ENCODE data around the gene YWHAB. TPM values are rescaled to one million over a fixed set of nuclear protein-coding genes. Genes with fewer than 3 reads are reported as not detected.

Gene YWHAB
- total and polyA plus RNA-seq, 3 donors from 2014 or later = 106 to 127 (median 125) TPM

GRCh38 chr20:44849703-44850102 lies 35.8 kb upstream of the YWHAB start:
- no peaks in the 10 kb centered on the region for H3K27me3 ChIP-seq
- no peak overlapping the region for H3K4me3 ChIP-seq
- no peaks in the 10 kb centered on the region for H3K9me3 ChIP-seq
- H3K27ac ChIP-seq = no peak overlapping the region
- no peaks in the 10 kb centered on the region for H3K4me1 ChIP-seq
- intact Hi-C loops (cut with DNase I; ENCODE audit: low total_unique reads) = no loop called here
- WGBS, 2 donors = 76 to 80% methylated on average over 1 of the region's 1 CpG
- DNase-seq = no peak
- TF ChIP-seq CTCF (IDR thresholded peaks at IDR 0.05) = no peak
- no peak for TF ChIP-seq POLR2A (IDR thresholded peaks at IDR 0.05)
- no peaks in the 10 kb centered on the region for H3K36me3 ChIP-seq (ENCODE audit: low read depth, missing control alignments)

GRCh38 chr20:44850272-44850671 lies 35.2 kb upstream of the YWHAB start:
- H3K36me3 ChIP-seq (ENCODE audit: low read depth, missing control alignments) = no peaks in the 10 kb centered on the region
- no peaks in the 10 kb centered on the region for H3K27me3 ChIP-seq
- TF ChIP-seq CTCF (IDR thresholded peaks at IDR 0.05) (no peak), POLR2A (IDR thresholded peaks at IDR 0.05) (no peak)
- no peak overlapping the region for H3K4me3 ChIP-seq
- H3K4me1 ChIP-seq = no peaks in the 10 kb centered on the region
- 77 to 83% methylated on average over 3 of the region's 3 CpGs for WGBS, 2 donors
- no peaks in the 10 kb centered on the region for H3K9me3 ChIP-seq
- no peak for DNase-seq
- no peak overlapping the region for H3K27ac ChIP-seq
- intact Hi-C loops (cut with DNase I; ENCODE audit: low total_unique reads) = no loop called here

GRCh38 chr20:44850837-44851236 lies 34.7 kb upstream of the YWHAB start:
- no peak for TF ChIP-seq POLR2A (IDR thresholded peaks at IDR 0.05)
- no peak for TF ChIP-seq CTCF (IDR thresholded peaks at IDR 0.05)
- 97 to 100% methylated on average over 1 of the region's 1 CpG for WGBS, 2 donors
- intact Hi-C loops (cut with DNase I; ENCODE audit: low total_unique reads) = no loop called here
- Histone ChIP-seq H3K36me3 (ENCODE audit: low read depth, missing control alignments) (no peaks in the 10 kb centered on the region), H3K9me3 (no peaks in the 10 kb centered on the region), H3K27me3 (no peaks in the 10 kb centered on the region), H3K4me1 (no peaks in the 10 kb centered on the region), H3K4me3 (no peak overlapping the region), H3K27ac (no peak overlapping the region)
- no peak for DNase-seq

- Histone ChIP-seq H3K27ac (no peak overlapping the region), H3K4me3 (no peak overlapping the region), H3K4me1 (peaks cover 6% of the 10 kb centered on the region), H3K9me3 (no peaks in the 10 kb centered on the region), H3K36me3 (ENCODE audit: low read depth, missing control alignments) (no peaks in the 10 kb centered on the region), H3K27me3 (no peaks in the 10 kb centered on the region)
- DNase-seq = no peak
- intact Hi-C loops (cut with DNase I; ENCODE audit: low total_unique reads) = no loop called here
- no peak for TF ChIP-seq CTCF (IDR thresholded peaks at IDR 0.05)
- no peak for TF ChIP-seq POLR2A (IDR thresholded peaks at IDR 0.05)
- WGBS, 2 donors = 65 to 81% methylated on average over 3 of the region's 3 CpGs
Measured at GRCh38 chr20:44851545-44851944, 34.0 kb upstream of the YWHAB start.

GRCh38 chr20:44856442-44856841 lies 29.1 kb upstream of the YWHAB start:
- no peak for TF ChIP-seq POLR2A (IDR thresholded peaks at IDR 0.05)
- no peak for TF ChIP-seq CTCF (IDR thresholded peaks at IDR 0.05)
- Histone ChIP-seq H3K27me3 (no peaks in the 10 kb centered on the region), H3K27ac (no peak overlapping the region), H3K9me3 (no peaks in the 10 kb centered on the region), H3K4me3 (no peak overlapping the region), H3K36me3 (ENCODE audit: low read depth, missing control alignments) (no peaks in the 10 kb centered on the region), H3K4me1 (peaks cover 14% of the 10 kb centered on the region)
- intact Hi-C loops (cut with DNase I; ENCODE audit: low total_unique reads) = no loop called here
- 61 to 62% methylated on average over 2 of the region's 2 CpGs for WGBS, 2 donors
- no peak for DNase-seq

Measured in testis (tissue), 3 donors.